Adrenal gland (tissue), 12 donors: ENCODE data around the gene UVRAG. TPM values are rescaled to one million over a fixed set of nuclear protein-coding genes. Genes with fewer than 3 reads are reported as not detected.

Source experiments
- DNase-seq, 7 donors: peaks; one replicate each; pipeline ENCODE4 v3.0.0-alpha.2; 2019 to 2020
- H3K27ac ChIP-seq, 5 donors: fragments of 200-600 bp; sonication (generic) in 4 of 5; 1 replicate in 3 of 5; 2 replicates in 2 of 5; pipeline versions ENCODE4 v1.5.1 to v1.8.0; 2016 to 2020; ENCODE audit warnings: mild to moderate bottlenecking in 1 of 5
- H3K27me3 ChIP-seq: fragments of 200-600 bp; 2 replicates; pipeline ENCODE4 v1.8.0; 2021
- H3K36me3 ChIP-seq, 2 donors: fragments of 200-600 bp; replicated peaks in 1 of 2; 1 replicate in 1 of 2; 2 replicates in 1 of 2; pipeline versions ENCODE4 v1.5.1 to v1.8.0; 2018 to 2022
- H3K4me1 ChIP-seq, 2 donors: fragments of 200-600 bp; replicated peaks in 1 of 2; 1 replicate in 1 of 2; 2 replicates in 1 of 2; pipeline versions ENCODE4 v1.5.1 to v1.8.0; 2018 to 2021
- H3K4me3 ChIP-seq, 4 donors: fragments of 200-600 bp; sonication (generic) in 3 of 4; one replicate each; pipeline ENCODE4 v1.5.1; 2016 to 2018
- H3K9me3 ChIP-seq, 3 donors: fragments of 200-600 bp; sonication (generic) in 1 of 3; replicated peaks in 1 of 3; 1 replicate in 2 of 3; 2 replicates in 1 of 3; pipeline versions ENCODE4 v1.5.1 to v1.8.0; 2016 to 2021
- POLR2A ChIP-seq, 2 donors: fragments of 450-650 bp; IDR thresholded peaks; one replicate each; pipeline ENCODE4 v1.6.1; 2017; ENCODE audit warnings: antibody characterized with exemption in 2 of 2, mild to moderate bottlenecking in 2 of 2, moderate library complexity in 1 of 2
- WGBS, 4 donors: extraction: QIAGEN DNeasy Blood & Tissue Kit in 2 of 4; methylation state at CpG; one replicate each; pipeline versions ENCODE4 v1.1.5 to v1.1.7; 2013 to 2017; 5-methylcytosine and 5-hydroxymethylcytosine counted together
- intact Hi-C, 2 donors: fragments of 100-400 bp; cut with DNase I; formaldehyde crosslinking; loops; one replicate each; pipeline versions ENCODE4 v1.14.1 to v1.15.0; 2022 to 2023
- polyA plus RNA-seq, 3 donors: library from polyadenylated mRNA; stranded (reverse); fragments of 200-250 nt in 2 of 3; fragments of 350-450 nt in 1 of 3; fragmentation: Illumina TruSeq in 1 of 3; extraction: RNeasy Lipid Tissue Mini Kit (QIAGEN cat#74804) in 1 of 3; gene quantifications; one replicate each; pipeline ENCODE4 v1.2.3, GENCODE V29; 2013 to 2014
- total RNA-seq, 9 donors: library from RNA; depleted of rRNA in 4 of 9; stranded (reverse); fragments of >200 nt in 4 of 9; fragments of 120-200 nt in 1 of 9; fragmentation: NEBNext Ultra II Directional in 1 of 9; extraction: Animal tissue kit (Norgen Biotek cat#: 25700) in 1 of 9; gene quantifications; one replicate each; pipeline versions ENCODE4 v1.1.0 to v1.2.4, GENCODE V29; 2013 to 2023
- TF ChIP-seq, protein P1 (sequence below), 6 experiments: fragments of 450-650 bp in 4 of 6; fragments of 200-600 bp in 2 of 6; sonication (generic) in 1 of 6; IDR thresholded peaks; 1 replicate in 5 of 6; 2 replicates in 1 of 6; pipeline versions ENCODE4 v1.5.1 to v1.8.0; 2016 to 2021; ENCODE audit warnings: antibody characterized with exemption in 6 of 6, mild to moderate bottlenecking in 2 of 6, moderate library complexity in 1 of 6
- donor health status: healthy with polysubstance abuse.
- donor health status: Bipolar disorder and iron deficiency.
- donor health status: DM: yes; HTN: yes; CAD: no.
- donor health status: DM: no; HTN: no; CAD: no.
- donor health status: DM: no; HTN: no; CAD: no.
- donor health status: DM: yes; HTN: yes; CAD: no.

UVRAG gene
- total and polyA plus RNA-seq, 12 donors, result 10.9 to 61.4 (median 28.5) TPM

DNA sequence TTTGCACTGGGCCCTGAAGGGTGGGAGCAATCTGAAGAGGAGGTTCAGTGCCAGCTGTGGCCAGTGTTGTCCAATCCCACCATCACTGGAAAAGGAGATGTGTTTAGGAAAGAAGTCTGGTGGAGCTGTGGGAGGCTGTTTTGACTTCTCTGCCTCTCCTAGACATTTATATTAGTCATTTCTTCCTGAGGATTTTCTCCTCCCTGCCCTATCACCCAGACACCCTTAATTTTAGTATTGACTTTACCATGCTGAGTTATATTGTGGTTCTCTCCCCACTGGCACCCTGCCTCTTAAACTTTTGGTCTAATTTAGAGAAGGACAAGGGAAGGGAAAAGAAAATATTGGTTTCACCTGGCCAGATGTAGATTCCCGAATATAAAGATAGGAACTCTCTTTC is 232.2 kb downstream of the UVRAG start:
- H3K9me3 ChIP-seq, result no peaks in the 10 kb centered on the region
- H3K36me3 ChIP-seq, result no peaks in the 10 kb centered on the region
- H3K27me3 ChIP-seq, result no peaks in the 10 kb centered on the region
- H3K4me3 ChIP-seq, result no peak overlapping the region
- no peak overlapping the region for H3K27ac ChIP-seq
- TF ChIP-seq, protein P1, sequence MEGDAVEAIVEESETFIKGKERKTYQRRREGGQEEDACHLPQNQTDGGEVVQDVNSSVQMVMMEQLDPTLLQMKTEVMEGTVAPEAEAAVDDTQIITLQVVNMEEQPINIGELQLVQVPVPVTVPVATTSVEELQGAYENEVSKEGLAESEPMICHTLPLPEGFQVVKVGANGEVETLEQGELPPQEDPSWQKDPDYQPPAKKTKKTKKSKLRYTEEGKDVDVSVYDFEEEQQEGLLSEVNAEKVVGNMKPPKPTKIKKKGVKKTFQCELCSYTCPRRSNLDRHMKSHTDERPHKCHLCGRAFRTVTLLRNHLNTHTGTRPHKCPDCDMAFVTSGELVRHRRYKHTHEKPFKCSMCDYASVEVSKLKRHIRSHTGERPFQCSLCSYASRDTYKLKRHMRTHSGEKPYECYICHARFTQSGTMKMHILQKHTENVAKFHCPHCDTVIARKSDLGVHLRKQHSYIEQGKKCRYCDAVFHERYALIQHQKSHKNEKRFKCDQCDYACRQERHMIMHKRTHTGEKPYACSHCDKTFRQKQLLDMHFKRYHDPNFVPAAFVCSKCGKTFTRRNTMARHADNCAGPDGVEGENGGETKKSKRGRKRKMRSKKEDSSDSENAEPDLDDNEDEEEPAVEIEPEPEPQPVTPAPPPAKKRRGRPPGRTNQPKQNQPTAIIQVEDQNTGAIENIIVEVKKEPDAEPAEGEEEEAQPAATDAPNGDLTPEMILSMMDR (IDR thresholded peaks at IDR 0.05), result no peak
- TF ChIP-seq POLR2A (IDR thresholded peaks at IDR 0.05), result no peak
- WGBS, 4 donors, result 91 to 97% (median 94%) methylated on average over 1 of the region's 1 CpG
- intact Hi-C loops, result no loop called here
- DNase-seq, result no peak
- H3K4me1 ChIP-seq, result peaks cover 0 to 10% of the 10 kb centered on the region in 2 donors

- H3K4me3 ChIP-seq, result no peak overlapping the region
- no peak for DNase-seq
- H3K36me3 ChIP-seq, result no peaks in the 10 kb centered on the region
- H3K4me1 ChIP-seq, result peaks cover 0 to 10% of the 10 kb centered on the region in 2 donors
- H3K9me3 ChIP-seq, result no peaks in the 10 kb centered on the region
- TF ChIP-seq, protein P1 (IDR thresholded peaks at IDR 0.05), result no peak
- TF ChIP-seq POLR2A (IDR thresholded peaks at IDR 0.05), result no peak
- H3K27me3 ChIP-seq, result no peaks in the 10 kb centered on the region
- no peak overlapping the region for H3K27ac ChIP-seq
- intact Hi-C loops, result no loop called here
These were observed 232.8 kb downstream of the UVRAG start for GRCh38 chr11:76047766-76048165.

- no peaks in the 10 kb centered on the region for H3K9me3 ChIP-seq
- no peak overlapping the region for H3K27ac ChIP-seq
- WGBS, 4 donors, result 96 to 99% (median 99%) methylated on average over 5 of the region's 5 CpGs
- peaks cover 0 to 10% of the 10 kb centered on the region in 2 donors for H3K4me1 ChIP-seq
- TF ChIP-seq, protein P1 (IDR thresholded peaks at IDR 0.05), result no peak
- no peak for TF ChIP-seq POLR2A (IDR thresholded peaks at IDR 0.05)
- H3K27me3 ChIP-seq, result no peaks in the 10 kb centered on the region
- DNase-seq, result peak in 2 of 7 donors; percentile 44 to 56
- no peaks in the 10 kb centered on the region for H3K36me3 ChIP-seq
- intact Hi-C loops, result no loop called here
- H3K4me3 ChIP-seq, result no peak overlapping the region
These were observed 233.8 kb downstream of the UVRAG start for GRCh38 chr11:76048763-76049162.

GRCh38 chr11:76049511-76049910 is 234.5 kb downstream of the UVRAG start:
- TF ChIP-seq, protein P1 (IDR thresholded peaks at IDR 0.05), result no peak
- no peak for TF ChIP-seq POLR2A (IDR thresholded peaks at IDR 0.05)
- intact Hi-C loops, result no loop called here
- Histone ChIP-seq H3K27ac (no peak overlapping the region), H3K4me1 (peaks cover 0 to 10% of the 10 kb centered on the region in 2 donors), H3K9me3 (no peaks in the 10 kb centered on the region), H3K4me3 (no peak overlapping the region), H3K27me3 (no peaks in the 10 kb centered on the region), H3K36me3 (no peaks in the 10 kb centered on the region)
- WGBS, 4 donors, result 86 to 94% (median 90%) methylated on average over 3 of the region's 3 CpGs
- DNase-seq, result no peak
